B cell (primary cell): ENCODE results near the gene CELSR3. TPM values are rescaled to one million over a fixed set of nuclear protein-coding genes. Genes with fewer than 3 reads are reported as not detected.

Source experiments
- ATAC-seq: fragments of 200-7000 bp; cut with Tn5 transposase; one replicate; pipeline ENCODE4 v1.10.0; 2021; ENCODE audit warnings: low read depth, mild to moderate bottlenecking, moderate number of reproducible peaks, moderate library complexity
- CTCF ChIA-PET: fragments of 350-600 bp; sonication (Branson Sonifier 250); formaldehyde crosslinking; loops from one replicate; lab custom pipeline; 2021; ENCODE audit warnings: antibody characterized with exemption, inconsistent platforms; lab: Charles Lee
- POLR2A ChIA-PET: fragments of 350-600 bp; sonication (Branson Sonifier 250); formaldehyde crosslinking; loops from one replicate; lab custom pipeline; 2021; ENCODE audit warnings: antibody characterized with exemption; lab: Charles Lee
- DNase-seq: peaks from one replicate; pipeline ENCODE4 v3.0.0; 2013
- H2AFZ ChIP-seq: 2 replicates; pipeline ENCODE4 v1.6.1; 2012; ENCODE audit warnings: mild to moderate bottlenecking, low read depth, low read length; ENCODE audit not compliant: insufficient read depth, poor library complexity, severe bottlenecking
- H3K27ac ChIP-seq, 2 donors: 1 replicate in 1 of 2; 2 replicates in 1 of 2; pipeline ENCODE4 v1.5.1; 2012 to 2013; ENCODE audit warnings: low read length in 2 of 2, mild to moderate bottlenecking in 2 of 2, moderate library complexity in 1 of 2
- H3K27me3 ChIP-seq, 4 experiments: fragments of 200-600 bp in 1 of 4; sonication (generic) in 1 of 4; replicated peaks in 1 of 4; 1 replicate in 2 of 4; 2 replicates in 2 of 4; pipeline versions ENCODE4 v1.6.1 to v1.7.0; 2013 to 2016; ENCODE audit warnings: low read length in 3 of 4, mild to moderate bottlenecking in 2 of 4, mixed read lengths in 1 of 4, moderate library complexity in 1 of 4; ENCODE audit not compliant: insufficient read depth in 4 of 4, control insufficient read depth in 3 of 4; ENCODE audit errors: control extremely low read depth in 1 of 4
- H3K36me3 ChIP-seq, 2 experiments: replicated peaks in 1 of 2; 1 replicate in 1 of 2; 2 replicates in 1 of 2; pipeline versions ENCODE4 v1.6.1 to v1.7.1; 2013; ENCODE audit warnings: low read length in 1 of 2; ENCODE audit not compliant: insufficient read depth in 2 of 2, control insufficient read depth in 1 of 2; ENCODE audit errors: control extremely low read depth in 1 of 2, extremely low read depth in 1 of 2
- H3K4me1 ChIP-seq, 2 donors: fragments of 200-600 bp in 1 of 2; sonication (generic) in 1 of 2; 1 replicate in 1 of 2; 2 replicates in 1 of 2; pipeline versions ENCODE4 v1.5.1 to v1.6.1; 2013 to 2017; ENCODE audit warnings: low read length in 2 of 2; ENCODE audit not compliant: control insufficient read depth in 2 of 2, insufficient read depth in 2 of 2
- H3K4me2 ChIP-seq: replicated peaks from 2 replicates; pipeline ENCODE3; 2012; ENCODE audit warnings: mild to moderate bottlenecking, low read depth, low read length; ENCODE audit not compliant: poor library complexity, severe bottlenecking
- H3K4me3 ChIP-seq, 5 experiments: fragments of 200-600 bp in 1 of 5; sonication (generic) in 1 of 5; 1 replicate in 3 of 5; 2 replicates in 2 of 5; pipeline versions ENCODE4 v1.5.1 to v1.7.0; 2011 to 2016; ENCODE audit warnings: low read length in 4 of 5, mild to moderate bottlenecking in 4 of 5, low read depth in 2 of 5, control low read depth in 1 of 5, moderate library complexity in 1 of 5; ENCODE audit not compliant: insufficient read depth in 1 of 5; ENCODE audit errors: control extremely low read depth in 1 of 5, extremely low read depth in 1 of 5
- H3K79me2 ChIP-seq: fragments of 200-600 bp; sonication (generic); one replicate; pipeline ENCODE4 v1.6.0; 2016; ENCODE audit warnings: low read length; ENCODE audit not compliant: control insufficient read depth, insufficient read depth
- H3K9ac ChIP-seq: fragments of 200-600 bp; sonication (generic); 2 replicates; pipeline ENCODE4 v1.6.1; 2017; ENCODE audit warnings: mild to moderate bottlenecking, low read length, moderate library complexity
- H3K9me3 ChIP-seq, 3 donors: one replicate each; pipeline versions ENCODE4 v1.6.1 to v1.7.1; 2013; ENCODE audit warnings: low read length in 2 of 3; ENCODE audit not compliant: control insufficient read depth in 2 of 3, insufficient read depth in 1 of 3; ENCODE audit errors: control extremely low read depth in 1 of 3
- H4K20me1 ChIP-seq: 2 replicates; pipeline ENCODE4 v1.6.0; 2012; ENCODE audit warnings: mild to moderate bottlenecking, low read length; ENCODE audit not compliant: insufficient read depth, control insufficient read depth, poor library complexity, severe bottlenecking
- H3K27ac Mint-ChIP-seq: one replicate; pipeline ENCODE4 v1.8.0; 2021; ENCODE audit warnings: mixed read lengths
- H3K27me3 Mint-ChIP-seq: one replicate; pipeline ENCODE4 v1.8.0; 2021; ENCODE audit warnings: mixed read lengths
- H3K4me1 Mint-ChIP-seq: one replicate; pipeline ENCODE4 v1.8.0; 2021; ENCODE audit warnings: mixed read lengths
- H3K4me3 Mint-ChIP-seq: one replicate; pipeline ENCODE4 v1.8.0; 2021; ENCODE audit warnings: mixed read lengths
- H3K9me3 Mint-ChIP-seq: one replicate; pipeline ENCODE4 v1.8.0; 2022; ENCODE audit warnings: mixed read lengths; ENCODE audit not compliant: insufficient read depth
- EZH2 ChIP-seq: IDR thresholded peaks from 2 replicates; pipeline ENCODE4 v1.6.1; 2012; ENCODE audit warnings: borderline replicate concordance, low read depth, mild to moderate bottlenecking, moderate library complexity, low read length; ENCODE audit not compliant: insufficient read depth, poor library complexity, severe bottlenecking
- WGBS: methylation state at CpG from one replicate; pipeline ENCODE4 v1.1.5; 2013; ENCODE audit warnings: missing lambda C conversion rate; ENCODE audit not compliant: insufficient coverage; 5-methylcytosine and 5-hydroxymethylcytosine counted together
- intact Hi-C: fragments of 100-400 bp; cut with micrococcal nuclease; formaldehyde crosslinking; loops from one replicate; pipeline ENCODE4 v1.10.0; 2022
- polyA plus RNA-seq: library from polyadenylated mRNA; depleted of rRNA; stranded (reverse); fragments of >200 nt; gene quantifications from 2 replicates; pipeline ENCODE4 v1.2.3, GENCODE V29; 2012
- total RNA-seq, 2 donors: library from RNA; stranded (reverse); fragments of 120-200 nt in 1 of 2; gene quantifications; 1 replicate in 1 of 2; 2 replicates in 1 of 2; pipeline versions ENCODE4 v1.2.3 to v1.2.4, GENCODE V29; 2013 to 2022
- TF ChIP-seq, protein P1 (sequence below): fragments of 200-600 bp; IDR thresholded peaks from one replicate; pipeline ENCODE4 v1.8.0; 2022; ENCODE audit warnings: antibody characterized with exemption, mild to moderate bottlenecking

CELSR3 gene
- total and polyA plus RNA-seq, 2 donors (not counting 1 experiment from before 2014, with no cell fraction given), result 2.4 to 2.5 TPM

DNA sequence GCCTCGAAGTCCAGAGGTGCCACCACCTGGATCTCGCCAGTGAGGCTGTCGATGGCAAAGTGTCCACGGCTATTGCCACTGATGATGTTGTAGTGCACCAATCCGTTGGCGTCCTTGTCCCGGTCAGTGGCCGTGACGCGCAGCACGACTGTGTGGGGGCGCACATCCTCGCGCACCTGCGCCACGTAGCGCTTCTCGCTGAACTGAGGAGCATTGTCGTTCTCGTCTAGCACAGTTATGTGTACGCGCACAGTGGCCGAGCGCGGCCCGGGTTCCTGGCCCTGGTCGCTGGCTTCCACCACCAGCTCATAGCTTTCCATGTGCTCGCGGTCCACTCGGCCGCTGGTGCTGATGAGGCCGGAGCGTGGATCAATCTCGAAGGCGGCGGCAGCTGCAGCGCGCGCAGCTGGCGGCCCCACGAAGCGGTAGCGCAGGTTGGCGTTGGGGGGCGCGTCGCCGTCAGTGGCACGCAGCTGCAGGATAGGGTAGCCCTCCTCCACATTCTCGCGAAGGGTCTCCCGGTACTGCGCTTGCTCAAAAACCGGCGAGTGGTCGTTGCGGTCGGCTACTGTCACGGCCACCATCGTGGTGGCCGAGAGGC lies 1.8 kb downstream of the CELSR3 start:
- intact Hi-C loops, result loop anchor here (1.0 kb wide), 1 partner anchor 26 kb away; the partner anchor contains the start of gene SLC26A6
- peaks cover 32% of the 10 kb centered on the region for H3K4me1 Mint-ChIP-seq
- Histone ChIP-seq H3K79me2 (no peaks in the 10 kb centered on the region), H3K27ac (no peak overlapping the region), H3K4me3 (peak overlapping the region in 2 of 5 experiments; percentile 45 to 53), H2AFZ (no peak overlapping the region), H3K4me2 (peak overlapping the region; percentile 80), H3K9ac (peak overlapping the region; percentile 52), H3K27me3 (peaks cover 0 to 65% (median 16%) of the 10 kb centered on the region in 4 experiments), H3K36me3 (no peaks in the 10 kb centered on the region), H3K9me3 (peaks cover 0 to 45% (median 0%) of the 10 kb centered on the region in 3 donors), H3K4me1 (peaks cover 32 to 44% of the 10 kb centered on the region in 2 donors), H4K20me1 (peaks cover 9% of the 10 kb centered on the region)
- ChIA-PET POLR2A (interaction anchor here (0.5 kb wide), 2 partner anchors 62 to 257 kb away, joined by 3 read pairs; no protein-coding TSS in a partner anchor), CTCF (no interaction called here)
- no peak for TF ChIP-seq EZH2
- TF ChIP-seq, protein P1, sequence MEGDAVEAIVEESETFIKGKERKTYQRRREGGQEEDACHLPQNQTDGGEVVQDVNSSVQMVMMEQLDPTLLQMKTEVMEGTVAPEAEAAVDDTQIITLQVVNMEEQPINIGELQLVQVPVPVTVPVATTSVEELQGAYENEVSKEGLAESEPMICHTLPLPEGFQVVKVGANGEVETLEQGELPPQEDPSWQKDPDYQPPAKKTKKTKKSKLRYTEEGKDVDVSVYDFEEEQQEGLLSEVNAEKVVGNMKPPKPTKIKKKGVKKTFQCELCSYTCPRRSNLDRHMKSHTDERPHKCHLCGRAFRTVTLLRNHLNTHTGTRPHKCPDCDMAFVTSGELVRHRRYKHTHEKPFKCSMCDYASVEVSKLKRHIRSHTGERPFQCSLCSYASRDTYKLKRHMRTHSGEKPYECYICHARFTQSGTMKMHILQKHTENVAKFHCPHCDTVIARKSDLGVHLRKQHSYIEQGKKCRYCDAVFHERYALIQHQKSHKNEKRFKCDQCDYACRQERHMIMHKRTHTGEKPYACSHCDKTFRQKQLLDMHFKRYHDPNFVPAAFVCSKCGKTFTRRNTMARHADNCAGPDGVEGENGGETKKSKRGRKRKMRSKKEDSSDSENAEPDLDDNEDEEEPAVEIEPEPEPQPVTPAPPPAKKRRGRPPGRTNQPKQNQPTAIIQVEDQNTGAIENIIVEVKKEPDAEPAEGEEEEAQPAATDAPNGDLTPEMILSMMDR, result no peak
- WGBS, result 65% methylated on average over 61 of the region's 61 CpGs
- no peak overlapping the region for H3K27ac Mint-ChIP-seq
- H3K9me3 Mint-ChIP-seq, result no peaks in the 10 kb centered on the region
- H3K27me3 Mint-ChIP-seq, result peaks cover 17% of the 10 kb centered on the region
- peak overlapping the region; percentile 29 for H3K4me3 Mint-ChIP-seq
- DNase-seq, result no peak
- ATAC-seq, result no peak

DNA sequence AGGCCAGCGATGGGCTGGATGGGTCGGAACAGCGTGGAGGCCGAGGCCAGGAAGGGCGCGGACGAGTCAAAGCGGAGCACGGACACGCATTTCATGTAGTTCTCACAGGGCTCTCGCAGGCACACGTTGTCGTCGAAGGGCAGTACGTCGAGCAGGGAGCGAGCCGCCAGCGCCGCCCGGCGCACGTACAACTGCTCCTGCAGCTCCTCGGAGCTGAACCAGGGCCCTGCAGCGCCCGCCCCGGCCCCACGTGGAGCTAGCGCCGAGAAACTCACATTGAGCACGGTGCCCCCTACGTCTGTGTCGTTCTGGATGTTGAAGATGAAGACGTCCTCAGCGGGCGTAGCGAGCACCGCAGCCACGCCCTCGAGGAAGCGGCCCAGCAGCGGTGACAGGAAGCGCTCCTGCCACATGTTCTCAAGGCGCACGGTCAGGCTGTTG lies 5.8 kb downstream of the CELSR3 start:
- Mint-ChIP-seq H3K4me3 (peak overlapping the region; percentile 78), H3K27me3 (peaks cover 9% of the 10 kb centered on the region), H3K4me1 (peaks cover 23% of the 10 kb centered on the region), H3K9me3 (no peaks in the 10 kb centered on the region), H3K27ac (peak overlapping the region; percentile 73)
- H3K27ac ChIP-seq, result no peak overlapping the region
- peaks cover 4% of the 10 kb centered on the region for H4K20me1 ChIP-seq
- intact Hi-C loops, result loop anchor here (1.0 to 2.0 kb wide), 4 partner anchors 22 to 100 kb away; partner anchors contain the start of genes NCKIPSD, SLC26A6 and UQCRC1
- WGBS, result 55% methylated on average over 45 of the region's 45 CpGs
- CTCF ChIA-PET, result interaction anchor here (0.6 to 1.4 kb wide), 5 partner anchors 16 to 256 kb away, joined by 3 to 9 read pairs (median 3); no protein-coding TSS in a partner anchor
- H3K9me3 ChIP-seq, result peaks cover 0 to 23% (median 0%) of the 10 kb centered on the region in 3 donors
- TF ChIP-seq, protein P1, result no peak
- no peak for TF ChIP-seq EZH2
- H3K4me1 ChIP-seq, result peaks cover 11 to 28% of the 10 kb centered on the region in 2 donors
- no peak for ATAC-seq
- H3K9ac ChIP-seq, result peak overlapping the region; percentile 66
- peak overlapping the region in 4 of 5 experiments; percentile 44 to 66 (median 62) for H3K4me3 ChIP-seq
- H3K4me2 ChIP-seq, result peak overlapping the region; percentile 95
- POLR2A ChIA-PET, result no interaction called here
- H3K36me3 ChIP-seq, result no peaks in the 10 kb centered on the region
- DNase-seq, result no peak
- peaks cover 0 to 44% (median 6%) of the 10 kb centered on the region in 4 experiments for H3K27me3 ChIP-seq
- no peaks in the 10 kb centered on the region for H3K79me2 ChIP-seq
- peak overlapping the region; percentile 85 for H2AFZ ChIP-seq
